SK-N-MC (cell line): Measurements from ENCODE around the gene TDP1.

Source experiments
- DNase-seq: peaks from one replicate; pipeline ENCODE4 v3.0.0-alpha.2; 2011; ENCODE audit warnings: low read depth, low spot score
- H3K27ac ChIP-seq: fragments of 200-600 bp; sonication (generic); 2 replicates; pipeline ENCODE4 v1.5.1; 2016; ENCODE audit warnings: mixed run types
- H3K36me3 ChIP-seq: fragments of 200-600 bp; sonication (generic); 2 replicates; pipeline ENCODE4 v1.6.1; 2017; ENCODE audit warnings: antibody characterized with exemption, low read length, mixed read lengths; ENCODE audit not compliant: insufficient read depth
- H3K4me3 ChIP-seq: fragments of 200-600 bp; sonication (generic); 2 replicates; pipeline ENCODE4 v1.5.1; 2016
- H3K9ac ChIP-seq: fragments of 200-600 bp; sonication (generic); 2 replicates; pipeline ENCODE4 v1.8.0; 2017; ENCODE audit warnings: mixed run types, mixed read lengths; ENCODE audit not compliant: insufficient read length
- H3K9me3 ChIP-seq: fragments of 200-600 bp; sonication (generic); 2 replicates; pipeline ENCODE4 v1.6.1; 2017; ENCODE audit warnings: low read depth, mild to moderate bottlenecking, antibody characterized with exemption, low read length, moderate library complexity, mixed read lengths
- EZH2 ChIP-seq: fragments of 200-600 bp; sonication (generic); IDR thresholded peaks from one replicate; pipeline ENCODE4 v1.6.1; 2017; ENCODE audit warnings: antibody characterized with exemption
- FOXP2 ChIP-seq: optimal IDR thresholded peaks from 2 replicates; pipeline ENCODE3; 2011; ENCODE audit warnings: mild to moderate bottlenecking, moderate library complexity; ENCODE audit not compliant: insufficient read depth; ENCODE audit errors: extremely low read length, control extremely low read depth
- POLR2AphosphoS5 ChIP-seq: IDR thresholded peaks from 2 replicates; pipeline ENCODE4 v1.6.1; 2012; ENCODE audit warnings: mild to moderate bottlenecking, low read depth, low read length, borderline replicate concordance

The TDP1 gene

DNA sequence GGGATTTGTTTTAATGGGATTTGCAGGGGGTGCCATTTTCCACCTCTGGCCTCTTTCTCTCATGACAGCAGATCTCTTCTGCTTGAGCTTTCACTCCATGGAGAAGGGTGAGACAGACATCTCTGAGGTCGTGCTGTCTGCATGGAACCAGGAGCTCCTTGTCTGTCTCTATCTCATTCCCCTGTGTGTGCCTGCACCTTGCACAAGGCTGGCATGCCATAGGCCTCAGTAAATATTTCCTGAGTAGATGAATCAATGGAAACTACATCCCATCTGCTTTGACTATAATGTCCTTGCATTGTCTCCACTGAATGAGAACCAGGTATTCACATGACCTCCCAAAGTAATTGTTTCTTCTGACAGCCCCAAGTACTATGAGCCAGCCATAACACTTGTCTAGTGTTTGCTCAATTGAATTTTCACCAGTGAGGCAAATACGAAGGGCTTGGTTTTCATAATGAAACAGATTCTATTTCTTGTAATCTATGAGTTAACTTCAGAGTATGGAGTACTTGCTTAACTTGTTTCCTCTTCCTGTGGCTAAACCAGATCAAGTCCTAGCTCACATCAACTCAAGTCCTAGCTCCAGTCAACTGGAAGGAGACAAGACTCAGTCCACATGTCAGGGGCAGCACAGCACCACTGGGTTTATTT lies 138.3 kb downstream of the TDP1 start:
- H3K9me3 ChIP-seq = no peaks in the 10 kb centered on the region
- no peak overlapping the region for H3K9ac ChIP-seq
- H3K4me3 ChIP-seq = no peak overlapping the region
- no peak overlapping the region for H3K27ac ChIP-seq
- H3K36me3 ChIP-seq = no peaks in the 10 kb centered on the region
- DNase-seq = no peak
- TF ChIP-seq EZH2 = no peak
- TF ChIP-seq POLR2AphosphoS5 = no peak
- no peak for TF ChIP-seq FOXP2
